Spinal cord (tissue), 10 donors: Measurements from ENCODE around the gene PAK4. TPM values are rescaled to one million over a fixed set of nuclear protein-coding genes. Genes with fewer than 3 reads are reported as not detected.

Experiments
- DNase-seq, 6 donors: peaks; one replicate each; pipeline versions ENCODE4 v3.0.0 to v3.0.0-alpha.2; 2013 to 2015; ENCODE audit warnings: low spot score in 6 of 6, low read depth in 4 of 6
- H3K27ac ChIP-seq: one replicate; pipeline ENCODE4 v1.5.1; 2013; ENCODE audit warnings: low read depth, low read length, control low read depth
- H3K27me3 ChIP-seq: one replicate; pipeline ENCODE4 v1.6.1; 2013; ENCODE audit warnings: low read length; ENCODE audit not compliant: control insufficient read depth, insufficient read depth
- H3K36me3 ChIP-seq: one replicate; pipeline ENCODE4 v1.6.1; 2013; ENCODE audit warnings: low read length; ENCODE audit not compliant: control insufficient read depth, insufficient read depth
- H3K4me1 ChIP-seq: one replicate; pipeline ENCODE4 v1.6.1; 2013; ENCODE audit warnings: low read length; ENCODE audit not compliant: control insufficient read depth, insufficient read depth
- H3K4me3 ChIP-seq: one replicate; pipeline ENCODE4 v1.5.1; 2013; ENCODE audit warnings: low read depth, low read length, control low read depth
- H3K9me3 ChIP-seq: one replicate; pipeline ENCODE4 v1.6.1; 2013; ENCODE audit warnings: low read length; ENCODE audit not compliant: control insufficient read depth, insufficient read depth
- WGBS: methylation state at CpG from one replicate; pipeline ENCODE4 v1.1.5; 2013; ENCODE audit warnings: missing lambda C conversion rate; ENCODE audit not compliant: insufficient coverage; 5-methylcytosine and 5-hydroxymethylcytosine counted together
- polyA plus RNA-seq, 2 donors: library from polyadenylated mRNA; unstranded; fragments of 120-200 nt; gene quantifications; one replicate each; pipeline ENCODE4 v1.2.1, GENCODE V29; 2013; ENCODE audit not compliant: insufficient read length in 2 of 2
- total RNA-seq, 2 donors: library from RNA; depleted of rRNA in 1 of 2; stranded (reverse); fragments of 120-200 nt in 1 of 2; fragments of >200 nt in 1 of 2; gene quantifications; one replicate each; pipeline versions ENCODE4 v1.2.3 to v1.2.4, GENCODE V29; 2013 to 2014
- donor health status: healthy.

The PAK4 gene
- total and polyA plus RNA-seq, 4 donors = 3.0 to 39.4 (median 22.0) TPM

- no peaks in the 10 kb centered on the region for H3K27me3 ChIP-seq
- no peak overlapping the region for H3K4me3 ChIP-seq
- no peaks in the 10 kb centered on the region for H3K9me3 ChIP-seq
- WGBS = 70% methylated on average over 3 of the region's 9 CpGs
- H3K4me1 ChIP-seq = peaks cover 61% of the 10 kb centered on the region
- DNase-seq = peak in 1 of 6 donors; percentile 23
- peaks cover 20% of the 10 kb centered on the region for H3K36me3 ChIP-seq
- H3K27ac ChIP-seq = no peak overlapping the region
These were observed 2.4 kb downstream of the PAK4 start for GRCh38 chr19:39127812-39128515.

GRCh38 chr19:39128516-39129079 is 3.0 kb downstream of the PAK4 start:
- Histone ChIP-seq H3K4me1 (peaks cover 65% of the 10 kb centered on the region), H3K9me3 (no peaks in the 10 kb centered on the region), H3K36me3 (peaks cover 24% of the 10 kb centered on the region), H3K4me3 (no peak overlapping the region), H3K27ac (peak overlapping the region; percentile 15), H3K27me3 (no peaks in the 10 kb centered on the region)
- DNase-seq = peak in 1 of 6 donors; percentile 43
- WGBS = 22% methylated on average over 6 of the region's 6 CpGs

GRCh38 chr19:39129116-39129515 is 3.5 kb downstream of the PAK4 start:
- H3K36me3 ChIP-seq = peaks cover 27% of the 10 kb centered on the region
- no peaks in the 10 kb centered on the region for H3K9me3 ChIP-seq
- no peak for DNase-seq
- peaks cover 68% of the 10 kb centered on the region for H3K4me1 ChIP-seq
- 95% methylated on average over 11 of the region's 11 CpGs for WGBS
- no peaks in the 10 kb centered on the region for H3K27me3 ChIP-seq
- no peak overlapping the region for H3K27ac ChIP-seq
- no peak overlapping the region for H3K4me3 ChIP-seq

- H3K9me3 ChIP-seq = no peaks in the 10 kb centered on the region
- peaks cover 27% of the 10 kb centered on the region for H3K36me3 ChIP-seq
- DNase-seq = no peak
- H3K27me3 ChIP-seq = no peaks in the 10 kb centered on the region
- no peak overlapping the region for H3K27ac ChIP-seq
- H3K4me3 ChIP-seq = no peak overlapping the region
- peaks cover 68% of the 10 kb centered on the region for H3K4me1 ChIP-seq
- WGBS = 88% methylated on average over 12 of the region's 22 CpGs
These were observed 5.0 kb downstream of the PAK4 start for GRCh38 chr19:39130337-39131254.

GRCh38 chr19:39131255-39131755 is 5.7 kb downstream of the PAK4 start:
- Histone ChIP-seq H3K27me3 (no peaks in the 10 kb centered on the region), H3K36me3 (peaks cover 34% of the 10 kb centered on the region), H3K4me3 (no peak overlapping the region), H3K27ac (no peak overlapping the region), H3K9me3 (no peaks in the 10 kb centered on the region), H3K4me1 (peaks cover 69% of the 10 kb centered on the region)
- DNase-seq = no peak
- 32% methylated on average over 16 of the region's 18 CpGs for WGBS

- no peak overlapping the region for H3K4me3 ChIP-seq
- no peaks in the 10 kb centered on the region for H3K9me3 ChIP-seq
- no peaks in the 10 kb centered on the region for H3K27me3 ChIP-seq
- H3K4me1 ChIP-seq = peaks cover 63% of the 10 kb centered on the region
- H3K27ac ChIP-seq = no peak overlapping the region
- no peak for DNase-seq
- peaks cover 34% of the 10 kb centered on the region for H3K36me3 ChIP-seq
- WGBS = 65% methylated on average over 15 of the region's 20 CpGs
These were observed 6.9 kb downstream of the PAK4 start for GRCh38 chr19:39132344-39132969.

- WGBS = 19% methylated on average over 13 of the region's 23 CpGs
- Histone ChIP-seq H3K27ac (no peak overlapping the region), H3K27me3 (no peaks in the 10 kb centered on the region), H3K4me3 (no peak overlapping the region), H3K9me3 (no peaks in the 10 kb centered on the region), H3K36me3 (peaks cover 25% of the 10 kb centered on the region), H3K4me1 (peaks cover 55% of the 10 kb centered on the region)
- DNase-seq = no peak
These were observed 8.1 kb downstream of the PAK4 start for GRCh38 chr19:39133431-39134270.

- peaks cover 25% of the 10 kb centered on the region for H3K36me3 ChIP-seq
- no peak overlapping the region for H3K4me3 ChIP-seq
- no peaks in the 10 kb centered on the region for H3K27me3 ChIP-seq
- DNase-seq = no peak
- no peak overlapping the region for H3K27ac ChIP-seq
- H3K9me3 ChIP-seq = no peaks in the 10 kb centered on the region
- 79% methylated on average over 11 of the region's 13 CpGs for WGBS
- H3K4me1 ChIP-seq = peaks cover 58% of the 10 kb centered on the region
These were observed 10.1 kb downstream of the PAK4 start for GRCh38 chr19:39135701-39136100.
